ENCODE data around the gene SORBS1. TPM values are rescaled to one million over a fixed set of nuclear protein-coding genes. Genes with fewer than 3 reads are reported as not detected.

SORBS1 gene
- total and polyA plus RNA-seq, 2 of the 13 experiments (the other 11 are each of a cell fraction or from before 2014, with no cell fraction given): 16.8 to 39.8 TPM

GRCh38 chr10:95290461-95291364, 270.5 kb downstream of the SORBS1 start, which contains the start of gene PDLIM1 (continued):
- TF ChIP-seq FOSL2 (CRISPR knock-in tag; IDR thresholded peaks at IDR 0.05) (peak; percentile 22; the same call in 1 of the 2 replicates), THAP11 (CRISPR knock-in tag; IDR thresholded peaks at IDR 0.05) (0 out of 2 replicates have a peak, but pooled peaks have one; percentile 12), ZNF558 (CRISPR knock-in tag; IDR thresholded peaks at IDR 0.05; ENCODE audit: borderline replicate concordance) (no peak; the same call in 1 of the 2 replicates), HMG20B (CRISPR knock-in tag; conservative IDR thresholded peaks at IDR 0.05) (no peak), ZNF326 (CRISPR knock-in tag; IDR thresholded peaks at IDR 0.05; ENCODE audit: borderline replicate concordance) (no peak), GTF3A (CRISPR knock-in tag; conservative IDR thresholded peaks at IDR 0.05) (0 out of 2 replicates have a peak, but pooled peaks have one; percentile 9), SOX5 (CRISPR knock-in tag; IDR thresholded peaks at IDR 0.05; ENCODE audit: borderline replicate concordance) (0 out of 2 replicates have a peak, but pooled peaks have one; percentile 17), ZNF441 (CRISPR knock-in tag; IDR thresholded peaks at IDR 0.05; ENCODE audit: borderline replicate concordance) (0 out of 2 replicates have a peak, but pooled peaks have one; percentile 59), DPF2 (CRISPR knock-in tag; IDR thresholded peaks at IDR 0.05; ENCODE audit: borderline replicate concordance, low read depth) (no peak), SRSF4 (IDR thresholded peaks at IDR 0.05; ENCODE audit: low read depth, low read length, poor library complexity, severe bottlenecking) (no peak), ZNF572 (CRISPR knock-in tag; IDR thresholded peaks at IDR 0.05) (no peak), AGO2 (optimal IDR thresholded peaks at IDR 0.05; ENCODE audit: low read depth, low read length) (peak; percentile 88), NFRKB (IDR thresholded peaks at IDR 0.05) (no peak), ZNF770 (CRISPR knock-in tag; IDR thresholded peaks at IDR 0.05) (peak; percentile 27; the same call in 1 of the 2 replicates), SRSF1 (optimal IDR thresholded peaks at IDR 0.05; ENCODE audit: low read depth, low read length) (peak; percentile 76), ATF1 (CRISPR knock-in tag; IDR thresholded peaks at IDR 0.05) (no peak), ZBTB1 (CRISPR knock-in tag; IDR thresholded peaks at IDR 0.05; ENCODE audit: borderline replicate concordance) (0 out of 2 replicates have a peak, but pooled peaks have one; percentile 28), ZBTB26 (CRISPR knock-in tag; IDR thresholded peaks at IDR 0.05; ENCODE audit: borderline replicate concordance) (no peak), ZNF800 (CRISPR knock-in tag; IDR thresholded peaks at IDR 0.05) (no peak), ZNF761 (CRISPR knock-in tag; conservative IDR thresholded peaks at IDR 0.05) (no peak), REPIN1 (CRISPR knock-in tag; IDR thresholded peaks at IDR 0.05; ENCODE audit: borderline replicate concordance, low read depth) (peak; percentile 49; the same call in 1 of the 2 replicates), NCOA1 (CRISPR knock-in tag; IDR thresholded peaks at IDR 0.05) (no peak), FOXP1 (IDR thresholded peaks at IDR 0.05) (no peak), FOXP1 (CRISPR knock-in tag; IDR thresholded peaks at IDR 0.05) (no peak)
